GM15510 (cell line): ENCODE measurements around the gene COX11.

Experiments
- POLR2A ChIP-seq: IDR thresholded peaks from 3 replicates; pipeline ENCODE4 v1.6.1; 2011; ENCODE audit warnings: borderline replicate concordance; ENCODE audit not compliant: insufficient read length; ENCODE audit errors: extremely low read depth

The COX11 gene

DNA sequence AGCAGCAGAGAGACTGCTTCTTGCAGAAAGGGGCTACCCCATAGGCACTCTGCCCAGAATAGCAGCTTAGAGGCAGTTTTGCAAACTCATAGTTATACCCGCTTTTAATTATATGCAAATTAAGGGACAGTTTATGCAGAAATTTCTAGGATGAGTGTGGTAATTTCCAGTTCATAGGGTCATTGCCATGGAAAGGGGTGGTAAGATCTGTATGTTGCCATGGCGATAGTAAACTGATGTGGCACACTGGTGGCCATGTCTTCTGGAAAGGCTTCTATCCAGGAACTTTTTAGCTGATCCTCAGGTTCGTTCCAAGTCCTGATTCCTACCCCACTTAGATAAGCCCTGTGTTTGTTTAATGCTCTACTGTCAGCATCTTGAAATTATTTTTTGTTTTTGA is 6.3 kb upstream of the COX11 start:
- no peak for TF ChIP-seq POLR2A

- TF ChIP-seq POLR2A, result no peak
These were observed 4.1 kb upstream of the COX11 start for GRCh38 chr17:54972406-54973138.

DNA sequence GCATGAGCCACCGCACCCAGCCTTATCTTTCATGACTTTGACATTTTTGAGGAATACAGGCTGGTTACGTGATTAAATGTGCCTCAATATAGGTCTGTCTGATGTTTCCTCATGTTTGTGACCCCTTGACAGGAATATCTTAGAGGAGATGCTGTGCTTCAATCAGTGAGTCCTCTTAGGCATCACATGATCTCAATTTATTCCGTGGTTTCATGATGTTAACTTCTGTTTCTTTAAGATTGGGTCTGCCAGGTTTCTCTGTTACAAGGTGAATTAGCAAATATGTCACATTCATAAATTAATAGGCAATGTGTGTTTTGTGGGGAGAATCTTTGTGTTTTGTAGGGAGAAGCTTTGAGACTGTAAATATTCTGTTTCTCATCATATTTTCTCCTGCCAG is 3.4 kb upstream of the COX11 start:
- no peak for TF ChIP-seq POLR2A

DNA sequence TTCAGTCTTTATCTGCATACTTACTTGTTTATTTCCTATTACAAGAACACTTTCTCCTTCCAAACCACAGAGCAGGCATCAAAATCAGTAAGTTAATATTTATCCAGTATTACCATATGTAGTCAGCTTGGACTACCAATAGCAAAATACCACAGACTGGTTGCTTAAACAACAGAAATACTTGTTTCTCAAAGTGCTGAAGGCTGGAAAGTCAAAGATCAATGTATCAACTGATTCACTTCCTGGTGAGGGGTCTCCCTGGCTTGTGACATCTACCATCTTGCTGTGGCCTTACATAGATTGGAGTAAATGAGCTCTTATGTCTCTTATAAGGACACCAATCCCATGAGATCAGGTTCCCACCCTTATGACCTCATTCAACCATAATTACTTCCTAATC is 2.7 kb upstream of the COX11 start:
- no peak for TF ChIP-seq POLR2A

GRCh38 chr17:54969658-54970572 is 1.5 kb upstream of the COX11 start:
- TF ChIP-seq POLR2A, result no peak

DNA sequence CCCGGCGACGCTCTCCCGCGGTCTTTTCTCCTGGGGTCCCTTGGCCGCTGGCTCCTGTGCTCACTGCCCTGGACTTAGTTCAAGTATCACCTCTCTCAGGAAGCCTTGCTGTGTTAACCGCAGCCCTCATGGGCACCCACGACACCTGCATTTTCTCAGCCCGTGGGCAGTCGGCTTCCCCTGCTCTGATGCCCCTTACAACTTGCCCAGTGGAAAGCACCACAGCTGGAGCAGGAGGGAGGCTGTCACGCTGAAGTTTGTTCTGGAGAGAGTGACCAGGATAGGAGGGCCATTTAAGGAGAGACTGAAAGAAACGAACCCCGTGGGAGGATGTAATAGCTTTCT is 506 bp upstream of the COX11 start:
- TF ChIP-seq POLR2A, result no peak

- no peak for TF ChIP-seq POLR2A
These were observed 713 bp downstream of the COX11 start for GRCh38 chr17:54967621-54968261.

DNA sequence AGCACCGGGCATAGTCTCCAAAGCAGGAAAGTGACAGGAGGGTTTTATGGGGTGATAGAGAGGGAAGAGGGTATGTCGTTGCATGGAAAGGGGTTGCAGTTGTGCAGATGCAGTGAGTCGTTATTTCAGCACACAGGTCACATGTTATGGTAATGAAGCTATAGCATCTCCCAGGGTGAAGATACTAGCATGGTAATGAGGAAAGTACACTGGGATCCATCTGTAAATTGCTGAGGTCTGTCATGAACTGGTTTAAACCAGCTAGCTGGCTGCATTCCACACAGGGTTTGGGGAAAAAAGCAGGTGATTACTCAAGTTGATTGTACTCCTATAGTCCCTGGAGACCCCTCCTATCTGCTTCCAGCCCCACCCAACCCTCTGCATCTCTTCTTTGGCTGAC is 11.7 kb downstream of the COX11 start:
- no peak for TF ChIP-seq POLR2A

DNA sequence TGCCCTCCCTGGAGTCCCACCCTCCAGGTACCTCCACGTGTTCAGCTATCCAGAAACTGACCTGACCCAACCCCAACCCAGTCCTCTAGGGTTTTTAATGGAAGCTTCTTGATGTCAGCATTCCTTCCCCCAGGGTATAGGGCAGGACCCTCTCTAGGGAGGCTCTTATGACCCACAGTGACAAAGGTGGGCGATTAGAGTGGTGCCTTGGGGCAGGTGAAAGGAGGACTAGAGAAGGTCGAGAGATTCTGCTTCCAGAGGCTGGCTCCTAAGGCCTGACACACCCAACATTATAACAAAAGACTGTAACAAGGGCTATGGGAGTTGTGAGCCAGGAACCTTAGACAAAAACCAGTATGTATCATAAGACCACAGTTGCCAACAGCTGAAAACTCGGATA is 17.2 kb downstream of the COX11 start:
- no peak for TF ChIP-seq POLR2A

DNA sequence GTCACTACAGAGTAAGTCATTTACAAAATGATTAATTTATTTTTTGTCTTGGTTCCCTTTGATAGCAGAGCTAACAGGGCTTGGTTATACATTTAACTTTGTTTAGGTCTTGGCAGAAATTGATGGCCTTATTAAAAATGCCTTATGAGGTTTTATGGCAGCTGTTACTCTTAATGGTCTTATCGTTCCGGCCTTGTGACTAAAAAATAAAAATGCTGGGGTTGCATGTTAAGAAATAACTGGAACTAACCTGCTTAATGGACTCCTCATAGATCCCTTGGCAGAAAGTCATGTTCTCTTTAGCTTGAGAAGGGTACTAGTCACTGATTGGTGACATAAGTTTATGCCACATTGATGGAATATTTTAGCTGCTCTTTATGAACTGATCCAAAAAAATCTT is 18.3 kb downstream of the COX11 start:
- TF ChIP-seq POLR2A, result no peak

GRCh38 chr17:54948380-54948779 is 20.1 kb downstream of the COX11 start:
- TF ChIP-seq POLR2A, result no peak

DNA sequence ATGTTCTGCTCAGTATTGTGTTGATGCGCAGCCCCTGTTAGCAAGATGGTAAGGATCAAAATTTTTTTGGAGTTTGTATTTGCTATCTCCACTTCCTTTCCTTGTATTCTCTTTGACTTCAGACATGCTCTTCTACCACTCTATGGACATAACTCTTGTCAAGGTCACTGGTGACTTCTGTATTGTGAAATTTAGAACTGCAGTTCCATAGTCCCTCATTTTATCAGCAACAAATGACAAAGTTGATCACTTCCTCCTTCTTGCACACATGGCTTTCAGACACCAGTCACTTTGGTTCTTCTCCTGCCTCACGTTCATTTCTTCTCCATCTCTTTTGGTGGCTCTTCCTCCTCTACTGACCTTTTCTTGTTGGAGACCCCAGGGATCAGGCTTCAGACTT is 21.1 kb downstream of the COX11 start:
- TF ChIP-seq POLR2A, result no peak

GRCh38 chr17:54945671-54946070 is 22.8 kb downstream of the COX11 start:
- no peak for TF ChIP-seq POLR2A

DNA sequence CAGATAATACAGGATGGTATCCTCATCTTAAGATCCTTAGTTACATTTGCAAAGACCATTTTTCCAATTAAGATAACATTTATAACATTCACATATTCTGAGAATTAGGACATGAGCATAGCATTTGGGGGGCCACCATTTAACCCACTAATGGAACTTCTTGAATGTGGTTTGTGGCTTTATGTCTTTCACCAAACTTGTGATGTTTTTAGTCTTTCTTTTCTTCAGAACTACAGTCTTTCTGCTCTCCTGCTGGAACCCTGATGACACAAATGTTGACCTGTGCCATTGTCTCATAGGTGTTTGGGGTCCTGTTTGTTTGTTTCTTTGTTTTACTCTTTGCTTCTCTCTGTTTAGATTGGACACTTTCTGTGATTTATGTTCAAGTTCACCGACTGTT is 23.2 kb downstream of the COX11 start:
- no peak for TF ChIP-seq POLR2A

GRCh38 chr17:54944796-54945195 is 23.7 kb downstream of the COX11 start:
- no peak for TF ChIP-seq POLR2A
